ENCODE data around the gene TK2. TPM values are rescaled to one million over a fixed set of nuclear protein-coding genes. Genes with fewer than 3 reads are reported as not detected.

The TK2 gene
- total RNA-seq, 1 donor from 2014 or later = 28.5 TPM

DNA sequence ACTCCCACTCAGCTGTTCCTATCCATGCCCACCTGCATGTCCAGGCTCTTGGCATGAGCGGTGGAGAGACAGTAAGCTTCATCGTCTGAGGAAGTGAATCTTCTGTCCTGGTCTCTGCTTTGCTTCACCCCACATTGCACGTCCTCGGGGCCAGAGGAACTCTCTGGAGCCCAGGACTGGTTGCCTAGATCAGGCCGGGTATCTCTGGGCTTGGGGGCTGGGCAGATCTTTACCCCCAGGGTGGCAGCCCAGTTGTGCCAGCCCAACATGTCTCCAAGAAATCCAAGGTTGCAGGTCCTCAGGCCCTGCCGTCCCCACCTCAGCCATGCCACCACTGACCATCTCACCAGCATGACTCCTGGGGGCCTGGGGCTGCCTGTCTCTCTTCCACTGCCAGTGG is 64.5 kb downstream of the TK2 start:
- TF ChIP-seq, protein P1, sequence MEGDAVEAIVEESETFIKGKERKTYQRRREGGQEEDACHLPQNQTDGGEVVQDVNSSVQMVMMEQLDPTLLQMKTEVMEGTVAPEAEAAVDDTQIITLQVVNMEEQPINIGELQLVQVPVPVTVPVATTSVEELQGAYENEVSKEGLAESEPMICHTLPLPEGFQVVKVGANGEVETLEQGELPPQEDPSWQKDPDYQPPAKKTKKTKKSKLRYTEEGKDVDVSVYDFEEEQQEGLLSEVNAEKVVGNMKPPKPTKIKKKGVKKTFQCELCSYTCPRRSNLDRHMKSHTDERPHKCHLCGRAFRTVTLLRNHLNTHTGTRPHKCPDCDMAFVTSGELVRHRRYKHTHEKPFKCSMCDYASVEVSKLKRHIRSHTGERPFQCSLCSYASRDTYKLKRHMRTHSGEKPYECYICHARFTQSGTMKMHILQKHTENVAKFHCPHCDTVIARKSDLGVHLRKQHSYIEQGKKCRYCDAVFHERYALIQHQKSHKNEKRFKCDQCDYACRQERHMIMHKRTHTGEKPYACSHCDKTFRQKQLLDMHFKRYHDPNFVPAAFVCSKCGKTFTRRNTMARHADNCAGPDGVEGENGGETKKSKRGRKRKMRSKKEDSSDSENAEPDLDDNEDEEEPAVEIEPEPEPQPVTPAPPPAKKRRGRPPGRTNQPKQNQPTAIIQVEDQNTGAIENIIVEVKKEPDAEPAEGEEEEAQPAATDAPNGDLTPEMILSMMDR (IDR thresholded peaks at IDR 0.05; ENCODE audit: unreplicated experiment) = no peak
- H3K36me3 Mint-ChIP-seq = no peaks in the 10 kb centered on the region
- no peak overlapping the region for H3K4me3 Mint-ChIP-seq
- H3K27me3 Mint-ChIP-seq (ENCODE audit: low read depth) = no peaks in the 10 kb centered on the region
- H3K27ac Mint-ChIP-seq = no peak overlapping the region
- no peaks in the 10 kb centered on the region for H3K9me3 Mint-ChIP-seq
- peak in 1 of 2 experiments; percentile 36 for DNase-seq (ENCODE audit: low spot score in 2 of 2, unreplicated experiment in 2 of 2)
- peaks cover 26% of the 10 kb centered on the region for H3K4me1 Mint-ChIP-seq

DNA sequence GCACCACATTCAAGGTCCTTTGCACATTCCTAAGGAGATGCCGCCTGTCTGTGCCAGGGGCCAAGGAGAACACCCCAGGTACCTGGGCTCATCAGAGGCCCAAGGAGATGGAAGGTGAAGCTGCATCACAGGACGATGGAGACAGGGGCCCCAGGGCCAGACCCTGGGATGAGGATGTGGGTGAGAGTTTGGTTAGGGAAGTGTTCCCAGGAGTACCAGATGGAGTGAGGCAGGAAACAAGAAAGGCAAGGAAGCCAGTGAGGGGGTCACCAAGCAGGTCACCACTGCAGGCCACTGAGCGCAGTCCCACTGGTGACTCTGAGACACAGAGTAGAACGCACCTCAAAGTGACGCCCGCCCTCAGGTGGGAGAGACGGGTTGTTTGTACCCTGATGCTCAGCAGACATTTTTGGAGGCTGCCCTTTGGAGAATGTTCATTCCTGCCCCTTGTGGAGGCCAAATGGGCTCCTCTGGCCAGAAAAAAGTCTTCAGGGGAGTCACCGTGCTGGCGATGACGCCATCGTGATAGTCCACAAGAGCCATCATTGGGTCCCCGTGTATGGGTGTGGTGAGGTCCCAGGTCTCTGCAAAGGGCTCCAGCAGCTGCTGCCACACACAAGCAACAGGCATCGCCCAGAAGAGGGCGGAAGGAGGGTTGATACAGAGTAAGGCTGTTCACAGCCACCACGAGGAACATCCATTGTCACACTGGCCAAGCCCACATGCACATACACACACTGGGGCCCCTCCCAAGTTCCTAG is 65.3 kb downstream of the TK2 start:
- TF ChIP-seq, protein P1 (IDR thresholded peaks at IDR 0.05; ENCODE audit: unreplicated experiment) = no peak
- H3K27me3 Mint-ChIP-seq (ENCODE audit: low read depth) = no peaks in the 10 kb centered on the region
- H3K4me1 Mint-ChIP-seq = peaks cover 26% of the 10 kb centered on the region
- peak in 1 of 2 experiments; percentile 31 for DNase-seq (ENCODE audit: low spot score in 2 of 2, unreplicated experiment in 2 of 2)
- no peaks in the 10 kb centered on the region for H3K9me3 Mint-ChIP-seq
- H3K36me3 Mint-ChIP-seq = no peaks in the 10 kb centered on the region
- no peak overlapping the region for H3K4me3 Mint-ChIP-seq
- no peak overlapping the region for H3K27ac Mint-ChIP-seq

DNA sequence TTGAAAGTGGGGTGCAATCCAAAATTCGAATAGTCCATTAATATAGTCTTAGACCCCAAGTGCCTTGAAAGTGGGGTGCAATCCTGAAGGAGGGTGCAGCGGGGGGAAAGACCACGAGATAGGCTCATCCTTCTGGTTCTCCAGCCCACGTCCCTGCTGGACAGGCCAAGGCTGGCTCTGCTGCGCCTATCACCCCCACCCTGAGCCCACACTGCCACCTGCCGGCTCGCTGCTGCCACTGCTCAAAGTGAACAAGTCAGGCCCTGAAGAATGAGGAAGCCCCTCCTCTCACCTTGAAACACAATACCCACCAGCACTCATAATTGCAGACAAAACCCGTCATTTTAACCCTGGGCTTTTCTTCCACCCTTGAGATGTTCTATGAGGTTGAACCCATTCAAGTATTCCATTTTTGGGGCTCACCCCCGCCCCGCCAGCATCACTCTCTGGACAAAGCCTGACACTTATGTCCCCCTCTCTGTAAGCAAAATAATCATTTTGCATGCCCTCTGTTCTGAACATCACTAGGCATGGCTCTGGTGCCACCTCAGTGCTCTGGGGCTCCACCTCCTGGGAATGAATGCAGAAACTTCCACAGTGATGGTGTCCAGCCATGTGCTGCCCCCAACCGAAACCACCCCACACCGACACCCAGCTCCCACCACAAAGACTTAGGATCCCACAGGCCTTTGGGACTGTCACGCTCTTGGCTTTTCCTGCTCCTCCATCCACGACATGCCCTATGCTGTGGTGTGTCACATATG is 66.1 kb downstream of the TK2 start:
- H3K27me3 Mint-ChIP-seq (ENCODE audit: low read depth) = no peaks in the 10 kb centered on the region
- H3K36me3 Mint-ChIP-seq = no peaks in the 10 kb centered on the region
- H3K9me3 Mint-ChIP-seq = no peaks in the 10 kb centered on the region
- peaks cover 26% of the 10 kb centered on the region for H3K4me1 Mint-ChIP-seq
- DNase-seq (ENCODE audit: low spot score in 2 of 2, unreplicated experiment in 2 of 2) = peak; percentile 66 to 90
- TF ChIP-seq, protein P1 (IDR thresholded peaks at IDR 0.05; ENCODE audit: unreplicated experiment) = peak; percentile 80
- H3K4me3 Mint-ChIP-seq = no peak overlapping the region
- peak overlapping the region; percentile 7 for H3K27ac Mint-ChIP-seq

DNA sequence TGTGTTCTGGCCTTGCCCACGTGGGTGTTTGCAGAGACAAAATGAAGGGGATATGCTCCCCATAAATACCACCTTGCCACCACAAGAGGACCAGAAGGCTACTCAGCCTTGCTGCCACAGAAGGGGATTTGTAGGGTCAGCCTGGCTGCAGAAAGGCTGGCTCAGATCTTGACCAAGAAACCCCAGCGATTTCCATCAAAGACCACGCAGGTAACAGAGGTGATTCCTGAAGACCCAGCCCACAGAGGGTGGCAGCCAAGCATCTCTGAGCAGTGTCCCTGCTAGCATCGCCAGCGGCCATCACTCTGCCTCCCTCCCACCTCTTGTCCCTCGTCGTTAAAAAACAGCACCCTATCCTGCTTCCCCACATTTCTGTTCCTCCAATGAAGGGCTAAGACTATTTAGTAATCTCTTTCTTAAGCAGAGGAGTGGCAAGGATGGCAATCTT is 68.0 kb downstream of the TK2 start:
- Mint-ChIP-seq H3K9me3 (no peaks in the 10 kb centered on the region), H3K36me3 (no peaks in the 10 kb centered on the region), H3K4me1 (peaks cover 25% of the 10 kb centered on the region), H3K27ac (peak overlapping the region; percentile 12), H3K27me3 (ENCODE audit: low read depth) (no peaks in the 10 kb centered on the region), H3K4me3 (no peak overlapping the region)
- peak in 1 of 2 experiments; percentile 27 for DNase-seq (ENCODE audit: low spot score in 2 of 2, unreplicated experiment in 2 of 2)
- TF ChIP-seq, protein P1 (IDR thresholded peaks at IDR 0.05; ENCODE audit: unreplicated experiment) = no peak

DNA sequence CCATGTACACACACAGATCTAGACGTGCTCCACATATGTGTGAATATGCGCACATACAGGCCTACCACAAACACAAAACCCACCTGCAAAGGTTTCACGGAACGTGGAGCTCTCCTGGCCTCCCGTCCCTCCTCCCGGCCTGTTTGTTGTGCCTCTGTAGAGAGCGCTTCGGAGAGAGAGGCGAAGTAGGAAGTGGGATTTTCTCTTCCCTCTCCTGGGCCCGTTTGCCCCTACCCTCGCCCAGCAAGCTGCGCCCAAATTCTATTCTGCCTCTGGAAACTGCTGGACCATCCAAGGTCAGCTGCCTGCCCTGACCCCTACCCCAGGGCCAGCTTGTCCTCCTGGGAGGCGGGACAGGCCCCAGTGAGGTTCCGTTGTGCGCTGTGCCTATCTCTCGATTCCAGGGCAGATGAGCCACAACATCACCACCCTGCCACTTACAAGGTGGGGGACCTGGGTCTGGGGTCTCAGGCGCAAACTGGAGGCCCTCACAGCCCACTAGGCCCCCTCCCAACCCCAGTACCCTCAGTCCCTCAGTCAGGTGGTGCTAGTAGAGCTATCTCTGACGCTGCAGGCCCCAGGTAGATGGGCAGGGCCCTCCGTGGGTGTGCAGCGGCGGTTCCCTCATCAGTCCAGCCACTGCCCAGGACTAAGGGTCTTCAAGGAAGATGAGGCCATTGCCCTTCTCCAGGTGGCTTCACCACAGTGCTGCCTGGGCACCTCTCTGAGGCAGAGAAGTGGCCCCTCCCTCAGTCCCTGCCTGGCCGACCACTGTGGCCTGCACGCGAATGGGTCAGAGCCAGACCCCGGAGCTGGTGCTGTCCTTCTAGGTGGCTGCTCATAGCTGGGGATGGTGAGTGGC is 68.6 kb downstream of the TK2 start:
- Mint-ChIP-seq H3K4me1 (peaks cover 21% of the 10 kb centered on the region), H3K9me3 (no peaks in the 10 kb centered on the region), H3K27me3 (ENCODE audit: low read depth) (no peaks in the 10 kb centered on the region), H3K36me3 (no peaks in the 10 kb centered on the region), H3K27ac (no peak overlapping the region), H3K4me3 (no peak overlapping the region)
- TF ChIP-seq, protein P1 (IDR thresholded peaks at IDR 0.05; ENCODE audit: unreplicated experiment) = no peak
- DNase-seq (ENCODE audit: low spot score in 2 of 2, unreplicated experiment in 2 of 2) = peak in 1 of 2 experiments; percentile 33
